Loucy (cell line): ENCODE measurements around the gene RTN4RL2.

Experiments
- H2AFZ ChIP-seq: fragments of 200-600 bp; sonication (generic); 2 replicates; pipeline ENCODE4 v1.6.0; 2016; ENCODE audit warnings: antibody characterized with exemption, mild to moderate bottlenecking, low read length, moderate library complexity
- H3F3A ChIP-seq: fragments of 200-600 bp; 2 replicates; pipeline ENCODE4 v1.6.0; 2016; ENCODE audit warnings: antibody characterized with exemption, low read depth, mild to moderate bottlenecking
- H3K27me3 ChIP-seq: fragments of 200-600 bp; sonication (generic); 2 replicates; pipeline ENCODE4 v1.6.1; 2014; ENCODE audit warnings: low read length, mild to moderate bottlenecking; ENCODE audit not compliant: insufficient read depth, poor library complexity, severe bottlenecking
- H3K36me3 ChIP-seq: fragments of 200-600 bp; sonication (generic); 2 replicates; pipeline ENCODE4 v1.6.1; 2016; ENCODE audit warnings: low read length; ENCODE audit not compliant: insufficient read depth
- H3K4me1 ChIP-seq: fragments of 200-600 bp; sonication (generic); 2 replicates; pipeline ENCODE4 v1.5.1; 2014; ENCODE audit warnings: low read length, mild to moderate bottlenecking; ENCODE audit not compliant: insufficient read depth, poor library complexity, severe bottlenecking
- H3K4me2 ChIP-seq: fragments of 200-600 bp; sonication (generic); 2 replicates; pipeline ENCODE4 v1.6.0; 2014; ENCODE audit warnings: antibody characterized with exemption, low read length, low read depth, mild to moderate bottlenecking; ENCODE audit not compliant: poor library complexity, severe bottlenecking
- H3K4me3 ChIP-seq: fragments of 200-600 bp; sonication (generic); 2 replicates; pipeline ENCODE4 v1.5.1; 2014; ENCODE audit warnings: low read length, mild to moderate bottlenecking, mixed read lengths; ENCODE audit not compliant: poor library complexity, severe bottlenecking
- H3K79me2 ChIP-seq: fragments of 200-600 bp; sonication (generic); 2 replicates; pipeline ENCODE4 v1.6.1; 2014; ENCODE audit warnings: low read length; ENCODE audit not compliant: insufficient read depth
- H3K9ac ChIP-seq: fragments of 200-600 bp; sonication (generic); 2 replicates; pipeline ENCODE4 v1.6.0; 2014; ENCODE audit warnings: mild to moderate bottlenecking, low read depth, low read length, moderate library complexity; ENCODE audit not compliant: poor library complexity, severe bottlenecking
- H3K9me2 ChIP-seq: fragments of 200-600 bp; sonication (generic); replicated peaks from 2 replicates; pipeline ENCODE4 v1.6.1; 2016; ENCODE audit warnings: low read depth, low read length, mixed read lengths
- H3K9me3 ChIP-seq: fragments of 200-600 bp; sonication (generic); 2 replicates; pipeline ENCODE4 v1.6.1; 2014; ENCODE audit warnings: mild to moderate bottlenecking, antibody characterized with exemption, low read length, low read depth; ENCODE audit not compliant: insufficient read depth
- H4K20me1 ChIP-seq: fragments of 200-600 bp; sonication (generic); 2 replicates; pipeline ENCODE4 v1.6.0; 2014; ENCODE audit warnings: antibody characterized with exemption, low read length, mild to moderate bottlenecking; ENCODE audit not compliant: insufficient read depth, poor library complexity, severe bottlenecking
- CTCF ChIP-seq: fragments of 200-600 bp; sonication (generic); conservative IDR thresholded peaks from 2 replicates; pipeline ENCODE4 v1.5.1; 2014; ENCODE audit warnings: mild to moderate bottlenecking, antibody characterized with exemption, low read length
- EZH2phosphoT487 ChIP-seq: fragments of 200-600 bp; IDR thresholded peaks from 2 replicates; pipeline ENCODE4 v1.6.1; 2018; ENCODE audit warnings: antibody characterized with exemption, mild to moderate bottlenecking, moderate library complexity, borderline replicate concordance

Gene RTN4RL2

GRCh38 chr11:57427727-57428082 is 32.6 kb upstream of the RTN4RL2 start:
- peak overlapping the region; percentile 96 for H3K4me2 ChIP-seq
- H3K9ac ChIP-seq, result peak overlapping the region; percentile 98
- peaks cover 19% of the 10 kb centered on the region; the same call in 1 of the 2 replicates for H3K36me3 ChIP-seq
- TF ChIP-seq EZH2phosphoT487 (no peak), CTCF (no peak)
- H3K9me2 ChIP-seq, result no peaks in the 10 kb centered on the region
- H3F3A ChIP-seq, result peaks cover 10% of the 10 kb centered on the region
- H3K4me3 ChIP-seq, result peak overlapping the region; percentile 83
- H2AFZ ChIP-seq, result no peak overlapping the region
- H4K20me1 ChIP-seq, result peaks cover 22% of the 10 kb centered on the region
- H3K27me3 ChIP-seq, result no peaks in the 10 kb centered on the region
- peaks cover 35% of the 10 kb centered on the region for H3K79me2 ChIP-seq
- H3K4me1 ChIP-seq, result peaks cover 58% of the 10 kb centered on the region
- no peaks in the 10 kb centered on the region for H3K9me3 ChIP-seq

- no peak for TF ChIP-seq EZH2phosphoT487
- no peak for TF ChIP-seq CTCF
- peaks cover 26% of the 10 kb centered on the region for H3K79me2 ChIP-seq
- peaks cover 12% of the 10 kb centered on the region for H4K20me1 ChIP-seq
- H3K4me3 ChIP-seq, result no peak overlapping the region
- H3K9me3 ChIP-seq, result no peaks in the 10 kb centered on the region
- H3K4me2 ChIP-seq, result no peak overlapping the region
- H2AFZ ChIP-seq, result no peak overlapping the region
- no peak overlapping the region for H3K9ac ChIP-seq
- H3F3A ChIP-seq, result peaks cover 16% of the 10 kb centered on the region
- no peaks in the 10 kb centered on the region for H3K27me3 ChIP-seq
- no peaks in the 10 kb centered on the region for H3K9me2 ChIP-seq
- H3K4me1 ChIP-seq, result peaks cover 58% of the 10 kb centered on the region
- peaks cover 12% of the 10 kb centered on the region; the same call in 1 of the 2 replicates for H3K36me3 ChIP-seq
Observed at GRCh38 chr11:57428643-57429042, 31.7 kb upstream of the RTN4RL2 start.

GRCh38 chr11:57429946-57430345 is 30.4 kb upstream of the RTN4RL2 start:
- peaks cover 17% of the 10 kb centered on the region for H3K79me2 ChIP-seq
- H3K9ac ChIP-seq, result no peak overlapping the region
- H3K4me2 ChIP-seq, result no peak overlapping the region
- no peaks in the 10 kb centered on the region for H3K27me3 ChIP-seq
- peaks cover 4% of the 10 kb centered on the region; the same call in 1 of the 2 replicates for H3K36me3 ChIP-seq
- H3K9me2 ChIP-seq, result no peaks in the 10 kb centered on the region
- peaks cover 61% of the 10 kb centered on the region for H3K4me1 ChIP-seq
- peaks cover 11% of the 10 kb centered on the region for H3F3A ChIP-seq
- peaks cover 3% of the 10 kb centered on the region for H4K20me1 ChIP-seq
- H3K9me3 ChIP-seq, result no peaks in the 10 kb centered on the region
- no peak for TF ChIP-seq EZH2phosphoT487
- TF ChIP-seq CTCF, result no peak
- no peak overlapping the region for H2AFZ ChIP-seq
- H3K4me3 ChIP-seq, result no peak overlapping the region
